GM18508 (cell line): Measurements from ENCODE around the gene COL4A4.
"Not testable (repeated sequence)": the region's sequence is repeated elsewhere in the genome, so short reads cannot be mapped to it uniquely, and the experiment has no call there.

Experiments
- ATAC-seq: cut with Tn5 transposase; IDR thresholded peaks from one replicate; pipeline ENCODE4 v1.9.1; 2021; ENCODE audit warnings: moderate number of reproducible peaks; ENCODE audit not compliant: insufficient read depth, unreplicated experiment

Gene COL4A4

GRCh38 chr2:227118353-227118752 is 45.7 kb downstream of the COL4A4 start:
- no peak for ATAC-seq

DNA sequence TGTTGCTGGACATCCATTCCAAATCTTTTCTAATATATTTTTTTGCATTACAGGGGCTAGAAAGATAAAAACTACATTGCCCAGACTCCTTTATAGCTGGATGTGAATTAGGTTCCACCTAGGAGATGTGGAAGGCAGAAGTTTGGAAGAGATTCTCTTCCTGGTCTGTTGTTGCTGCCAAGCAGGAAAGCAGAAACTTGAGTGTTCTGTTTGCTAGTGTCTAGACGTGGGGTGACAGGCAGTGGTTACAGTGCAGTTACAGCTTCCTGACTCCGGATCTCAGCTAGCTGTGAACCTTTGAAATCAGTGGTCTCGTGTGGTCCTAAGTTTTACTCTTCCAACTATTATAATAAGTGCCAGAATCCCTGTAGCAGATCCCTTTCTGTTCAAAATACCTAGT is 46.2 kb downstream of the COL4A4 start:
- no peak for ATAC-seq

DNA sequence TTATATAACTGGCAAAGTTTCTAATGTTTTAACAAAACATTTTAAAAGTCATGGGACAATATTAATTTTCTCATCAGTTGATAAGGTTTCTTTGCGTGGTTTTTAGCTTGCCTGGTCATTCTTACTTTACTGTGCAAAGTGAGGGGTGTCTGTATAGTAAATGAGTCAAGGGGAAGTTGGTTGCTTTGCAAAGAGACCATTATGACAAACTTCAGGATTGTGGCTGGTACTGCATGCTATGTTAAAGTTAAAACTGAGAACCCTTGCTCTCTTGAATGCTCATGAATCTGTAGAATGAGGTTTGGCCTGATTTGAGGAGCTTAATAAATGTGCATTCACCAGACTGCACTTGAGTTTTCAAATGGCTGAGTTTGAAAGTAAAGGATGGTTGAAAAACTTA is 47.0 kb downstream of the COL4A4 start:
- ATAC-seq, result no peak

DNA sequence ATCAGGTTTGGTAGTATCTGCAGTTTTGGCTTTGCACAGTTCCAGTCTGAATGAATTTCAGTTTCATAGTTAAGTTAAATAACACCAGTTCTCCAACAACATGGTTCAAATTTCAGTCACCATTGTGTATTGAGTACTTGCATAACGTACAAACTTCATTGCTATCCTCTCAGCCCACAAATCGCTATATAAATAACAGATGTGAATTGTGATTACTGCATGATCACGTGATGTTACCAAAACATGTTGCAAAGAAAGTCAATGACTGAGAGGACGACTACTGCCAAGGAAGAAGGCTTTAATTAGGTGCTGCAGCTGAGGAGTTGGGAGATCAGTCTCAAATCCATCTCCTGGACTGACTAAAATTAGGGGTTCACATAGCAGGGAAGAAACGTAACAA is 48.2 kb downstream of the COL4A4 start:
- ATAC-seq, result no peak

DNA sequence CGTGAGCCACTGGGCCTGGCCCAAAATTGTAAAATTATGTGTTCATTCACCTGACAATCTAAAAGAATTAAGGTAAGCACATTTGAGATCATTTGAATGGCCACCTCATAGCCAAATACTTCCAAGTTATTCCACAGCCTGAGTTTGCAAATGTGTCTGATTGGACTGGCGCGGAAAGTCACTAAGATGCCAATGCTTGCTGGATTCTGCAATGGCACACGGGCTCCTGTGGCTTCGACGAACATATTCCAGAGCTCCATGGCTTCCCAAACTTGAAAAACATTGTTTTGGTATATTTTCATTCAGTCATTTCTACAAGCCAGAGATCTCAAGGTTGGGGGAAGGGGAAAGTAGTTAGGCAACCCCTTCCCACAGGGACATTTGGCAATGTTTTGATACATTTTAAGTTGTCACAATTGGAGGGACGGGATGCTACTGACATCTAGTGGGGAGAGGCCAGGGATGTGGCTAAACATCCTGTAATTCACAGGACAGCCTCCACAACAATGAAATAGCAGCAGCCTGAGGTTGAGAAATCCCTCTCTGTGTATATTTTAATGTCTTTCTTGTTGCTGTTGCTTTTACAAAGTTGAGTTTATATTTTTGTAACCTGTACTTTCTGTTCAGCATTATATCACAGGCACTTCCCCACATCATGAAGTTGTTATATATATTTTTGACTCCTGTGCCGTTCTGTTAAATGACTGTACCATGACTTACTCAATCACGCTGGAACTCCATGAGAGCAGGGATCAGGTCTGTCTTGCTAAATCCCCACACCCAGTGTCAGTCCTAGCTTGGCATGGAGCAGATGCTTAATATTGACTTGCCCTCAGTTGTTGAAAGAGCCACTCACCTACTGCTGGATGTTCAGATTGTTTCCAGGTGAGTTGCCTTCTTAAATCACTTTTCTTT is 56.9 kb downstream of the COL4A4 start:
- no peak for ATAC-seq

DNA sequence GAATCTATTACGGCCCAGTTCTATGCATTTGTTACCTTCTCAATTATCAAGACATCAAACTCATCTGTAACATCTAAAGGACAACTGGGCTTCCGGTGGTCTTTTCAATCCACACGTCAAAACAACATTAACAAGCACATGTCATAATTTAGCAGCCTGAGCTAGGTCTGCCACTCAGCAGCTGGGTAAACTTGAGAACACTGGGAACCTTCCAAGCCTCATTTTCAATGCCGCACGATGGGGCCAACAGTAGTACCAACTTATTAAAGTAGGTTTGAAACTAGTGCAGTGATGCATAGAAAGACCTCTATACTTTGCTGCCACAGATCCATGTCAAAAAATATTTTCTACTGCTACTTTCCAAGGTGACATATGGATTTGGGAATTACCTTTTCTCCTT is 60.4 kb downstream of the COL4A4 start:
- ATAC-seq, result no peak

- no peak for ATAC-seq
Observed at GRCh38 chr2:227099340-227099739, 64.7 kb downstream of the COL4A4 start.

- ATAC-seq, result no peak
Observed at GRCh38 chr2:227098162-227098515, 65.9 kb downstream of the COL4A4 start.

- ATAC-seq, result no peak
Observed at GRCh38 chr2:227097495-227098161, 66.4 kb downstream of the COL4A4 start.

- no peak for ATAC-seq
Observed at GRCh38 chr2:227095346-227095745, 68.7 kb downstream of the COL4A4 start.

DNA sequence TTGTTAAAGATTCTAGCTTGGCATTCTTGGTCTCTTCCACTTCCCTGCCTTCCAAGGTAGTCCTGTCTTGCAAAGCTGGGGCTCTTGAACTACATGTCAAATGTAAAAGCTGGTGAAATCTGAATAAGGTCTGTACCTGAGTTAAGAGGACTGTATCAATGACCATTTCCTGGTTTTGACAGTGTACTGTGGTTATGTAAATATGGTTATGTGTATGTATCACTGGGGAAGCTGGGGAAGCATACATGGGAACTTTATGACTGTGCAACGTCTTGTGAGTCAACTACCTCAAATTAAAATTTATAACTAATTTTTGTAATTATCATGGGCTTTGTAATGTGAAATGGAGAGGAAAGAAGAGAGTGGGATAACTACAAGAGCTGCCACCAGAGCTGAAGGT is 81.7 kb downstream of the COL4A4 start:
- peak; percentile 98 for ATAC-seq

DNA sequence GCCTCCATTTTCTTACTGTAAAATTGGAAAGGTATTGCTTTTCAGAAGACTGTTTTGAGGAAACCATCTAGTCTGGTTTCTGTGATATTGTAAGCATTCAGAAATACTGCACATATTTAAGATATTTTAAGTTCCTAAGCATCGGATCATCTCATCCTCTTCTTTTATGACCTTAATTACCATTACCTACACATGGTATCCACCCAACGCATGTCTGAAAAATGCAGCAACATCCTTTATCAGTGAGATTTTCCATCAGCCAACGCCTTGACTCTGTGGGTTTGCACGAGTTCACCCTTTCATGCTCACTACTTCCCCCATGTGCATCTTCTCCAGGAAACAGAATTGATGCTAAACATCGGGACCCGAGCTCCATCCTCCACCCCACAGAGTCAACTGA is 84.3 kb downstream of the COL4A4 start:
- ATAC-seq, result no peak

DNA sequence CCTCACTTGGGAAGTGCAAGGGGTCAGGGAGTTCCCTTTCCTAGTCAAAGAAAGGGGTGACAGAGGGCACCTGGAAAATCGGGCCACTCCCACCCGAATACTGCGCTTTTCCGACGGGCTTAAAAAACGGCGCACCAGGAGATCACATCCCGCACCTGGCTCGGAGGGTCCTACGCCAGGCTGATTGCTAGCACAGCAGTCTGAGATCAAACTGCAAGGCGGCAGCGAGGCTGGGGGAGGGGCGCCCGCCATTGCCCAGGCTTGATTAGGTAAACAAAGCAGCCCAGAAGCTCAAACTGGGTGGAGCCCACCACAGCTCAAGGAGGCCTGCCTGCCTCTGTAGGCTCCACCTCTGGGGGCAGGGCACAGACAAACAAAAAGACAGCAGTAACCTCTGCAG is 98.9 kb downstream of the COL4A4 start:
- ATAC-seq, result not testable (repeated sequence)

DNA sequence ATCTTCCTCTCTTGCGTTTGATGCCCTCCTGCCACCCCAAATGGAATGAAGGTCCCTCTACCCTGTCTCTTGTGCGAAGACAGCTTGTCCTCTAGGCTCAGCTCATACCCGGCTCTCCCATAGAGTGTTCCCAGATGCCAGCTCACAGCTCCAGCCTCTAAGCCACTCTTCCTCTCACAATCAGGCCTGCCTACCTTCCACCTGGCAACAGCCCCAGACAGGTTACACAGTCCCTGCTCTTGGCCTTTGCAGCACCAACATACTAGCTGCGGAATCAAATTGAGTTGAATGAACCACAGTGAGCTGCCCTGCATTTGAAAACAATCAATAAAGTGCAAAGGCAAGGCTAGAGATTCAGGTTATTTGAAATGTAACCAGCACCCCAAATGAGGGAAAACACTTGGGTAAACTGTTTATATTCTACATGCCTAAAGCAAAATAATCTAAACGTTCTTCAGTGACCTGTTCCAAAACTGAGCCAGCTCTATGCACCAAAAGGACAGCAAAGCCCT is 105.1 kb downstream of the COL4A4 start:
- ATAC-seq, result no peak

DNA sequence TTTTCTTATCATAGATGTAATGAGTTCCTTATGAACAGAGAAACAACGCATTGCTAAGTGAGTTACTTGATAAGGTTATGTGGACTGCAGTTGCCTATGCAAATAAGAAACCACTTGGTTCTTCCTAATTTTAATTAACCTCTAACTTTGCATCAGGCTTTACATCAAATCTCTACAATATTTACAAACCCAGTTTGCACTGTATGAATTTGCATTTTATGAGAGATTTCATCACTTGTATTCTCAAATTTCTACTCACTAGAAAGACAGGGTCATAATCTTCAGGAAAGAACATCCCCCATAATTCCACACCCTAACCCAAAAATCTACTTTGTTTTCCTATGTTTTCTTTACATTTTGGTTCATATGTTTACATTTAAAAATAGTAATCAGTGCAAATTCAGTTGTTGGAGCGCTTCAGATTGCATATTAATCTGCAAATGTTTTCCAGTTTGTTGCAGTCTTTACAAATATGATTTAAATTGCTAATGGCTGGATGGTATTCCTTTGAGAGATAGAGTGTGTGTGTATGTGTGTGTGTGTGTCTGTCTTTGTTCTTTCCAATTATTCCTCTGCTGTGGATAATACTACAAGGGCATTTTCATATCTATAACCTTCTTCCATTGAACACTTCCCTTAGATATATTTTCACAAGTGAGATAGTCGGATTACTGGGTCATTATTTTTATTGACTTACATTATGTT is 106.1 kb downstream of the COL4A4 start:
- no peak for ATAC-seq

DNA sequence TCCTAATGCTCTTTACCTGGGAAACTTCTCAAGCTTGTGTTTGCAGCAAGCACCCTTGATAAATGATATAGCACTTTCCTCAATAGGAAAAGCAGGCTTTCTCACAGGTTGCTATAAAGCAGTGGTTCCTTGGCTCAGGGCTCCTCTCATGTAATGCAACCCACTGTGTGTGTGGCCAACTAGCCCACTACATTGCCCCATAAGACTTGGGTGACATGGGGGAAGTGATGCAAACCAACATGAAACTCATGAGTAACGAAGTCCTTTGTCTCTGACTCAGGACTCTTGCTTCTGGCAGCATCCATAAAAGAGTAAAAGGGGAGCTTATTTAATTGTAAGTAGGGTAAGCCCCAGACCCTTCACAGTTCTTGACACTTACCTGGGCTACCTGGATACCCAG is 106.9 kb downstream of the COL4A4 start:
- no peak for ATAC-seq

GRCh38 chr2:227054006-227054405 is 110.0 kb downstream of the COL4A4 start:
- ATAC-seq, result no peak

- no peak for ATAC-seq
Observed at GRCh38 chr2:227052879-227053278, 111.1 kb downstream of the COL4A4 start.

- no peak for ATAC-seq
Observed at GRCh38 chr2:227043981-227044380, 120.0 kb downstream of the COL4A4 start.

GRCh38 chr2:227038550-227039189 is 125.3 kb downstream of the COL4A4 start:
- ATAC-seq, result no peak

- ATAC-seq, result no peak
Observed at GRCh38 chr2:227036527-227036926, 127.5 kb downstream of the COL4A4 start.
